Activated T-helper 9 cell treated with anti-CD3 and anti-CD28 coated beads, Interleukin-2, amount 50 U/mL, for 16 hours (primary cell): ENCODE results near the gene CCNY.

Experiments
- DNase-seq: peaks from one replicate; pipeline ENCODE4 v3.0.0-alpha.2; 2020; ENCODE audit warnings: low read depth

Gene CCNY

DNA sequence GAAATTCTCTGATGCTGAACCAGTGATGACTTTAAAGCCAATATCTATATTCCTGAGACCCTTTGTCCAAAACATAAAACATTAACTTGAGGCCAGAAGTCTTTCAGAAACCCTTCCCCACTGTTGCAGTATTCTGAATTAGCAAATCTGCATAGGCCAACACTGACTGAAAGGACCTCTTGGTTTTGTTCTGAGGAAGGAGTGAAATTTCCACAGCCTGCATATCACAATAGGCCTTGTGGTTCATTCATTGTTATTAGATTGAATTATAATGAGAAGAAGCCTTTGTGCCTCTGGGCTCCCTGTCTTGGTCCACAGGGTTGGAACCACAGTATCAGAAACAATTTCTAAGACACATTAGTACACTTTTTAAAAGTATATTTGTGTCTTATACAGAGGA lies 90.3 kb downstream of the CCNY start:
- no peak for DNase-seq

DNA sequence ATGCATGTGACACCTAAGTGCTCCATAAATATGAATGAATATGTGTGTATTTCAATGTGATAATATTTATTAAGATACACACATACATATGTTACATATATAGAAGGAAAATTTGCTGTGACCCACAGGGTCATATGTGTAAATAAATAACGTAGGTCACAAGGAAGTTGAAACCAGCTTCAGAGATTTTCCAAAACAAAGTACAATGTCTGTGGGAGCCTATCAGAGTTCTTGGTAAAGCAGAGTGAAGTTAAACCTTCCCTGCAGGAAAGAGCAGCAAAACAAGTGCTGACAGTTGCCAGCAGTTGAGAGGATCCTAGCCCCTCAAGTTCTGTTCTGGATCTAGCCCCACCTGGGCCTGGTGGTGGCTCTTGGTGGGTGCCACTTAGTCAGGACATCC lies 91.2 kb downstream of the CCNY start:
- DNase-seq, result no peak

DNA sequence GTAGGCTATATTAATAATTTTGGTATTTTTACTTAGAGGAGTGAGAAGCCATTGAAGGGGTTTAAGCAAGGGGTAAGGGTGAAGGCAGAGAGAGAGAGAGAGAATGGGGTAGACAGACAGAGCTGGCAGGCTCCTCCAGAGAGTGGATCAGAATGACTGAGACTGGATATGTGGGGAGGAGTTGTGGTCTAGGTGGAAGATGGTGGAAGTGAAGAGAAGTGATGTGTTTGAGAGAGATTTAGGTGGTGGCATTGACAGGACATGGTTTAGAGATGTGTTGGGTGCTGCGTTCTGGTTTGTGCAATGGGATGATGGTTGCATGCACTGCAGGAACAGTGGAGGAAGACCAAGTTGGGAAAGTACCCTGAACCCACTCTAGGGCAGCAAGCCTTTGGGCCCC lies 92.2 kb downstream of the CCNY start:
- no peak for DNase-seq

DNA sequence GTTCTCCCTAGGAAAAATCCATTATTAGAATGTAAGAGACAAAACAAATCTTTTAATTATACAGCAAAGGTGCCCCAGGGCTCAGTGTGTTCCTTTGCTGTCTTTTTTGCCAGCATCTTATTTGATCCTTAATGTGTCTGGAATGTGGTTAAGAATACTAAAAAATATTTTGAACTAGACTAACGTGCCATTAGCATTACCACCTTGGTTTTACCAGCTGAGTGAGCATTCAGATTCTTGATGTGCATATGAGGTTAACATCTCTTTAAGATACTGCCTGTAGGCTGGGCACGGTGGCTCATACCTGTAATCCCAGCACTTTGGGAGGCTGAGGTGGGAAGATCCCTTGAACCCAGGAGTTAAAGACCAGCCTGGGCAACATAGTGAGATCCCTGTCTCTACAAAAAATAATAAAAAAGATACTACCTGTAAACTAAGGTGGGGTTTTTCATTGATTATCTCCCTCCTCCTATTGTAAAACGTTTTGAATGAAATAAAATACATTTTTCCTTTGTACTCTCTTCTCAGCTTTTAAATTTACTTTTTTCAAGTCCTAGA lies 96.6 kb downstream of the CCNY start:
- no peak for DNase-seq

DNA sequence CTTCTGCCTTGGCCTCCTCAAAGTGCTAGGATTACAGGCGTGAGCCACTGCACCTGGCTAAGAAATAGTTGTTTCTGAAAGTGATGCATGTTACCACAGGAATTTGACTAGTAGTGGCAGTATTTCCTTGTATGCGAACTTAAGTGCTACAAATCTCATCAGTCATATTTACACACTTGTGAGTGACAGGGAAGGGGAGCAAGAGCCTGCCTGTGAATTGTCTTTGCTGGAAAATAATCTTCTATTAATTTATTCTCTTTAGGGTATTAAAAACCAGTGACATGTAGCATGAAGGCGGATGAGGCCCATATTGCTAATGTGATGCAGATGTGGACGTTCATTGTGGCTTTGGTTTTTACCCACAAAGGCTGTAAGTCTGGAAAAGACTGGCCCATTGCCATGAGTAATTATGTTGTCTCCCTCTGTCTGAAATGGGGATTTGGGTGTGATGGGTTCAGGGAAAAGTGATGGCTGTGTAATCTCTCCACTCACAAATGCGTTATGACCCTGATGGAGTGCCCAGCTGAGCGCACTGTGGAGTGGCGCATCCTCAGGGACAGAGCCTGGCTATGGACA lies 97.6 kb downstream of the CCNY start:
- no peak for DNase-seq

DNA sequence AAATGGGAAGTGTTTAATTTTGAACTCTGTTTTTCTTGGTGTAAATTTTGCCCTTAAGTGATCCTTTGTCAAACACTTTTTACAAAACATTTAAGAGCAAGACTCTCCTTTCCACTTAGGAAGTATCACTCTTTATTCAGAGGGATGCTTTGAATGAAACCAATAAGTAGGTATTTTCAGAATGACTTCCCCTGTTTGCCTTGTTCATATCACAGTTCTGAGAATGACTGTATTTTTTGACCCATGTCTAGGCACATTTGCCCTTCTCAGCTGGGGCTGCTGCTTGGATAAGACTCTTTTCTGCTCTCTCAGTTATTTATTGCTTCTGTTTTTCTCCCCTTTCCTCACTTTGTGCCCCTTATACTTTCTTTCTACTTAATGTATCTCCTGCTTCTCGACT lies 98.2 kb downstream of the CCNY start:
- DNase-seq, result no peak

DNA sequence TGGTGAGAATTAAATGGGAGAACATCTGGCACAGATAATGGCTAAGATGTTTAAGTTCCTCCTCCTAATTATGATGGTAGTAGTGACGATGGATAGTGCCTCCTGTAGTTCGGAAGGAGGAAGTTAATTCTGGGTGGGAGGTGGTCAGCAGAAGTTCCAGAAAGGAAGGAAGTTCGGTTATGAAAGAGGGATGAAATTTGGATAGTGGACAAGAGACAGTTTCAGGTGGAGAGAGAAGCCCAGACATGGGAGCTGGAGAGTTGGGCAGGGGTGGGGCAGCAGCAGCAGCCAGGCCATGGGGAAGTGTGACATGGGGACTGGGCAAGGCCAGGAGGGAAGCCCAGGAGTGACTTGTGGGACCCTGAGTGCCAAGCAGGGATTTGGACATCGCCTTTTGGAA lies 99.5 kb downstream of the CCNY start:
- no peak for DNase-seq

DNA sequence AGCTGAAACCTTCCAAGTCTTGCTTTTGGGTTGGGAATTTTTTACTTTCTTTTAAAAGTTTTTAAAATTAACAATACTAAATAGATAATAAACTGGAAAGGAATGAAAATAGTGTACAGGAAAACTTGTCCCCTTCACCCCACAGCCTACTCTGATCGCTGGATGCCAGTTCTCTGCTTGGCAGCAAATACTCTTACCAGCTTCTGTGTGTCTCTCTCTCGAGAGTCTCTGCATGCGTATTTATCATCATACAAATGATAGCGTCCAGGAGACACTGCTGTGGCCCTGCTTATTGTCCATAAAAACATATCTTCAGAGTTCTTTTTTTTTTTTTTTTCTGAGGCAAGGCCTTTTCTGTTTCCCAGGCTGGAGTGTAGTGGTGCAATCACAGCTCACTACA lies 101.5 kb downstream of the CCNY start:
- no peak for DNase-seq

DNA sequence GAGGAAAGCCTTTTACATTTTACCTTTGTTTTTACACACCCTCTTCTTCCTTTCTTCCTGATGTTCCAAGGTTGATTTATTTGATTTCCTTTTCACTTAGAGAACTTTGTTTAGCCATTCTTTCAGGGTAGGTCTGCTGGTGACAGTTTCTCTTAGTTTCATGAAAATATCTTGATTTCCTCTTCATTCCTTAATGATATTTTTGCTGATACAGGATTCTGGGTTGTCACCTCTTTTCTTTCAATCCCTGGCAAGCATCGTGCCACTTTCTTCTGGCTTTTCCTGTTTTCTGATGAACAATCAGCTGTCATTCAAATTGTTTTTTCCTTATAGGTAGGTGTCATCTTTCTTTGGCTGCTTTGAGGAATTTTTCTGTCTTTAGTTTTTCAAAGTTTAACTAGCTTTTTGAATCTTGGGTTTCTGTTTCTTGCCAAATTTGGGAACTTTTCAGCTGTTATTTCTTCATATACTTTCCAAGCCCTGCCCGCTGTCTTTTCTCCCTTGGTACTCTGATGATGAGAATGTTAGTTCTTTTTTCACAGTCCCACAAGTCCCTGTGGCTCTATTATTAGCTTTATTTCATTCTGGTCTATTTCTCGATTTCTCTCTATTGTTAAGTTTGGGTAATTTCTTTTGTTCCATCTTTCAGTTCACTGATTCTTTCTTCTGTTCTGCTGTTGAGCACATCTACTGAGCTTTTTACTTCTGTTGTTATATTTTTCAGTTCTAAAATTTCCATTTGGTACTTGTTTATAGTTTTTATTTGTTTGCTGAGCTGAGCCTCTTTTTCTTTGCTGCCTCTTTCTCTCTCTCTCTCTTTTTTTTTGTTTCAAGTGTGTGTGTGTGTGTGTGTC lies 102.6 kb downstream of the CCNY start:
- DNase-seq, result no peak

DNA sequence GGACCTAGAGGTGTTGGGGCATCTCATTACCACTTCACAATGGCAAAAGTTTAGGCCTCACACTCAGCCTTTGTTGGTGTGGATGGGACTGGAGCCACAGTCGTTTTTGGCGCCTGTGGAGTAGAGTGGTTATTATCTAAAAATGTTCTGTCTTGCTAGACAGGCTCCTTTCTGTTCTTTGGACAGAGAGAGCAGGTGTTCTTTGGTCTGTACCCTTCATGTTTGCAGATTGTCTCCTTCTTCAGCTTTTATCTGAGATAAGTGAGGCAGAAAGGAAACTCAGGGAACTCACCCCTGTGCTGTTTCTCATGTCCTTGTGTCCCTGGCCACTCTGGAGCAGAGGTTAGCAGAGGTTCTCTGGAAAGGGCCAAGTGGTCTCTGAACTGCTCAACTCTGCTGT lies 103.7 kb downstream of the CCNY start:
- no peak for DNase-seq

DNA sequence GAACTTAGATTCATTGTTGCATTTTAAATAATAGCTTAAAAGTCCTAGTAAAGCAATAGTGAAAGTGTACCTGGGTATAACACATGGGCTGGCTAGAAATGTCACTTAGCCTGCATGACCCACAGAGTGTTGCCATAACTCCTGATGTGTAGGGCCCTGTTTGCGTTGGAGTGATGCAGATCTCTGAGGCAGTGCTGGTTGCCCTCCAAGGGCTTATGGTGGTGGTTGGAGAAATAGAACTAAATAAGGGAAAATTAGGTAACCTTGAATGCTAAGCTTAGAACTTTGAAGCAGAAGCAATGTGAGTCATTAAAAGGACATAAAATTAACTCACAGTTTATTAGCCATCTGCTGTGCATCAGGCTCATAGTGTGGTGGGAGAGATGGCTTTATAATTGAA lies 105.7 kb downstream of the CCNY start:
- no peak for DNase-seq

DNA sequence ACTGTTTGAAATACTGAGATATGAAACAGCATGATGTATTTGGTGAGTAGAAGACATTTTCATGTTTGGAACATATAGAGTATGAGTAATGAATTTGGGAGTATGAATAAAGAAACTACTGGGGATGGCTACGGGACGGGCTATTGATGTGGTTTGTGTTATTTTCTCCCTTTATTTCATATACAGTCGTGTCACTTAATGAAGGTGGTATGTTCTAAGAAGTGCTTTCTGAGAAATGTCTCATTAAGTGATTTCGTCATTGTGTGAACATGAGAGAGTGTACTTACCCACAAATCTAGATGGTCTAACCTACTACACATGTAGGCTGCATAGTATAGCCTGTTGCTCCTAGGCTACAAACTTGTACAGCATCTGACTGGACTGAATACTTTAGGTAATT lies 106.3 kb downstream of the CCNY start:
- no peak for DNase-seq

DNA sequence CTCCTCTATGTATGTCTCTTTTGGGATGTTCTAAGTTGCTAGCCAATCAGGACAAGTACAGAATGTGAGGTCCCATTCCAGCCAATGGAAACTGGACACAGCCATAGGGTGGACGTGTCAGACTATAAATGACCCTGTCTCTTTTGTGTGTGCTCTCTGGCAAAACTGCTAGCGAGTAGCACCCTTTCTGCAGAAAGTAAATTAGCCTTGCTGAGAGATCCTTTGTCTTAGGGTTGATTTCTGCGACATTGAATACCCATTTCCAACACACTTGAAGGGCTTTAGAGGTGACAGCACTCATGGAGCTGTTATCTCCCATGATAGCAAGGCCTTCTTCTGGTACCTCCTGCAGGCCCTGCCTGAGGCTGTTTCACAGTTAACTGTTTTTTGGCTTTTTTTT lies 107.5 kb downstream of the CCNY start:
- DNase-seq, result no peak

DNA sequence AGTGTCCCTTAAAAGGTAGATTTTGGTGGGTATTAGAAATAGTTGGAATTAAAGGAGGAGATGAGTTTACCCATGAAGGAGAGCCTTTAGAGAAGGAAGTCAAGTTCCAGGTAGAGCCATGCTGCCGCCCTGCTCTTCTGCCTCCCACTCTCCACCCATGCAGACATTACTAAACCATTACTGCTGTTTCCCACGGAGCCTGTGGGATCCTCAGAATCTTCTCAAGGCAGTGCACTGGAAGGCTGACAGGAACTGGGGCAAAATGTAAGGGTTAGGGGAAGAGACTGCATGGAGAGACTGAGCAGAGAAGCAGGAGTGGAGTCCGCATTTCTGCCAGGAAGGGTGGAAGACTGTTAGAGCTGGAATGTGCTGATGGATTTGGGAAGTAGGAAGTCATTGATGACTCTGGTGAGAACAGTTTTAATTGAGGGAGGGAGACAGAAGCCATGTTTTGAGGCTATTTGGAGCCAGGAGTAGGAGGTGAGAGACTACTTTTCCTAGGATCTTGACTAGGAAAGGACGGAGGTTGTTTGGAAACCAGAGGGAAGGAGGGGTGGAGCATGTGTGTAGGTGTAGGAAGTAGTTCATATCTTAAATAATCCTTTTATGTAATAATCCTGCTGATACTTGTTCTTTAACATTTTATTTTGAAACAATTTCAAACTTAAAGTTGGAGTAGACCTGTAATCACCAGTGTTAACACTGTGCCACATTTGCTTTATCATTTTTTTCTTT lies 109.0 kb downstream of the CCNY start:
- DNase-seq, result no peak

DNA sequence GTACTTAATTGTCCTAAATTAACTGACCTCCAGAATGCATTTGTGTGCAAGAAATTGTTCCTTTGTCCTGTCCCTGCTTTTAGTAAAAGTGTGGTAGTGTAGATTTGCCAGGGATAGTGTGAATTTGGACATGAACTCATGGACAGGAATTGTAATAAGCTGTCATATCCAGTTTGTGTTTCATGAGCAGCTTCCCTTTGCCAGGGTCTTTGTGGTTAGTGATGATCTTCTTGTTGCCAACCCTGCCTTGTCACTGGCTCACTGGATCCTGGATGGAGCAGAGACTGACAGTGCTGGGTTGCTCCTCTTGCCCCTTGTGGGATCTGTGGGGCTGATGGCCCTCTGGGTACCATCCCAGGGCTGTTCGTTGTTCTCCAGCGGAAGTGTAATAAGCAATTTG lies 110.1 kb downstream of the CCNY start:
- no peak for DNase-seq

DNA sequence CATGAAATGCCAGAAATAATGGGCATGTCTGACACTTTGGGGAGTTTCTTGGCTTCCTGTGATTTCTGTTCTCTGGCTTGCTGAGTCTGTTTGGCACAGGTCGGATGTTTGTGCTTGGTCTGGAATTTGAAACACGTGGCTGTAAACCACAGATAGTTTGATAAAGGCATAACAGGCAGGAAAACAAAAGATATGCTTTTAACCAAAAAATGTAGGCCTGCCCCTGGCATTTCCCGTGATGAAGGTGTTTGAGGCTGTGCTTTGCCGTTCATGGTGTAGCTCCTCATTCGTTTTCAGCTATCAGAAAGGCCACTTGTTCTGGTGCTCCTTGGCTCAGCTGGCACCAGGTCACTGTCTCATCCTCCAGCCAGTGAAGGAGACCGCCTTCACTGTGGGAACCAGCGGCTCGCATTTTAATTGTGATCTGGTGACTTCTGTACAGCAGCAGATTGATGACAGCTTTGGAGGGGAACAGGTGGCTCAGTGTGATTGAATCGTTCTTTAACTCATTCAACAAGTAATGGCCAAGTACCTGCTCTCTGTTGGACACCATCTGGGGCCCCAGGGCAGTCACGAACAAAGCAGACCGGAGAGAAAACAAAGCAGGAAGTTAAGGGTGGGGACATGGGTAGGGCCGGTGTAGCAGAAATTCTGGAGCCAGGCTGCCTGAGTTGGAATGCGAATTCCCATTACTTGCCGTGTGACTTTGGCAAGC lies 111.5 kb downstream of the CCNY start:
- no peak for DNase-seq

DNA sequence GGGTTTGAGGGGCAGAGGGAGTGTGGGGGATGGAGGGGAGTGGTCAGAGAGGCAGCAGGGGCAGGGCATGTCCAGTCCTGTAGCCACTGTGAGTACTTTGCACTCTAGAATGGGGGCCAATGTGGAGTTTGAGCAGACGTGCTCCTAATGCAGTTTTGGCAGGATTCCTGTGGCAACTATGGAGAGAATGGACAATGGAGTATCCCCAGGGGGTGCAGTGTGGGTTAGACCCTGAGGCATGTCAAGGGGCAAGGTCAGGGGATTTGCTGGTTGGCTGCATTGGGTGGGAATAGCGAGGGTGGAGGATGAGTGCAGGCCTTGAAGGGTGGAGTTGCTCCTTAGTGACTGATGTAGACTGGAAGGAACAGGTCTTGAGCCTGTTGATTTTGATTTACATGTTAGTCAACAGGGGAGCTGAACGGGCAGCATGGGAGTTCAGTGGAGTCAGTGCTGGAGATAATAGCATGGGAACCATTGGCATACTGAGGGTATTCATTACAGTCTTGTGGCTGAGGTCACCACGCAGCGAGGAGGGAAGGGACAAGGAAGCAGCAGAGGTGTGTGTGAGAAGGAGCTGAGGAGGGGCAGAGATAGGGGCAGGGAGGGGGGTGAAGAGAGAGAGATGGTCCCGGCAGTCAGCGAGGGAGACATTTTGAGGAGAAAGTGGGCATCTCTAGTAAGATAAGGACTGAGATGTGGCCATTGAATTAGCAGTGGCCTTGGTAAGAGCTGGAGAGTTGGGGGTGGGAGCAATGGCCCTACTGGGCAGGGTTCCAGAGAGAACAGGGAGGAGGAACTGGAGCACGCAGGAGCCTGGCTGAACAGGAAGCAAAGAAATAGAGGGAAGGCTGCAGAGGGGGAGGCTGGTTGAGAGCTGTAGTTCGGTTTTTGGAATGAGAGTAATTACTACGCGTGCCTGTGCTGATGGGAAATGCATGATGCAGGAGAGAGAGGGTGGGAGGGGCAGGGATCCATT lies 112.7 kb downstream of the CCNY start:
- DNase-seq, result no peak

DNA sequence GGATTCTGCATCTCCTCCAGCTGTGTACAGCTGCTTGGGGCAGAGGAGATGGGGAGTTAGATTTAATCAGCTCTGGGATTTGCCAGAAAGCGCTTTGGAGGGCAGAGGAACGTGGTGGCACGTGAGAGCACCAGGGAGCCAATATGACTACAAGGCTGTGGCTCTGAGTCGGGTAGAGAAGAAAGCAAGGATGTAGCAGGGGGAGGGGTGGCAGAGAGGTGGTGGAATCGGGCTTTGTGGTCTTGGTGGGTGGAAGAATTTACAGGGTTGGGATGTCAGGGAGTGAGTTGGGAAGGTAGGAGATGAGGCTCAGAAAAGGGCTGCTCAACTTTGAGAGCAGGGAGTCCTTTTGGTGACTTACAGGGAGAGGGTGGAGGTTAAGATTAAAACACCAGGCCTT lies 113.6 kb downstream of the CCNY start:
- no peak for DNase-seq

DNA sequence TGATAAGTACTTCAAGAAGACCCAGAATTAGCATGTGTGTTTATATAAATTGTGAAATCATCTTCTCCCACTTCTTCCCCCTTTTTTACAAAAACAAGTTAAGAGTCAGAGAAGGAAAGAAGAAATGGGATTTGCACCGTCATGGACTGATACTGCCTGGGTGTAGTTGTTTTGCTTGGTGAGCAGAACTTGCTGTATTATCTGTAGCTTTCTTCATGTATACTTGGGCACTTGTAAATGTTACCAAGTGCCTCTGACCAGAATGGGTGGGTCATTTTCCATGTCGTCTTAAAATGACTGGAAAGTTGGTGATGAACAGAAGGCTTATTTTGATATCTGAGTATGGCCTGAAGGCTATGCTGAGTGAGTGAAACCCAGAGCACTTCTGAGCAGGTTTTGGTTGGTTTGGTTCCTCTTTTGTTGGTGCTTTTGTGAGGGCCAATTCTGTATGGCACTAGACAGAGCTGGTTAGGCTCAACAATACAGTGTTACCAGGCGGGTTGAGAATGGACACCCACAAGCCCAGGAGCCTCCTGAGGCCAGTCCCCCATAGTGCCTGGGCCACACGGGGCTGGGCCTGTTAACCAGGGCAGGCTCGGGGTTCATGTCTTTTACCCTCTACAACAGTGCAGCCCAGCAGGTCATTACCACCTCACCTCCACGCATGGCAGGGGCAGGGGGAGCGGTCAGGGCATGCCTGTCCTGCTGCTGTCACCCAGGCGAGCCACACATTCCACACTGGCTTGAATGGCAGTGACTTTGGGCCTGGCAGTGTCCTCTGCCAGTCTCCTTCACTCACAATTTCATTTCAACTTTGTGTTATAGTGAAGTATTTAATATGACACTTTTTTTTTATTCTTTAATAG lies 115.1 kb downstream of the CCNY start:
- no peak for DNase-seq

DNA sequence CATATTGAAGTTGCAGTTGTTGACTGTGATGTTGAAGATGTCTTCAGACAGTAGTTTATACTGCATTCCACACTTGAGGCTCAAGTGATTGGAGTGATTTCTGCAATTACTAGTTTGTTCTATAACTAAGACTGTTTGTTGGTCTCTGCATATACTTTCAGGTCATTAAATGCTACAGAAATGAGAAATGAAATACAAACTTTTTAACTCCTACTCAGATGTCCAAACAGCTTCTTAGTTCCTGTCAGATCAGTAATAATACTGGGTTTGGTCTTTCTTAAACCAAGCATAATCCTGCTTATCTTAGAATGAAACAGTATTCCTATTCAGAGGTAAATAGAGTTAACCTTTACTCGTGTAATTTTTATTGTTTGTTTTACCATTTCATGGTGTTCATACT lies 115.9 kb downstream of the CCNY start:
- no peak for DNase-seq
